Colonic mucosa (tissue), 4 donors: Measurements from ENCODE around the gene ZNF195. TPM values are rescaled to one million over a fixed set of nuclear protein-coding genes. Genes with fewer than 3 reads are reported as not detected.
"Not testable (repeated sequence)": the region's sequence is repeated elsewhere in the genome, so short reads cannot be mapped to it uniquely, and the experiment has no call there.

Experiments used
- DNase-seq: peaks from one replicate; pipeline ENCODE4 v3.0.0-alpha.2; 2020
- H3K27ac ChIP-seq: fragments of 200-600 bp; one replicate; pipeline ENCODE4 v1.8.0; 2021
- H3K27me3 ChIP-seq: fragments of 200-600 bp; one replicate; pipeline ENCODE4 v1.8.0; 2021
- H3K36me3 ChIP-seq: fragments of 200-600 bp; one replicate; pipeline ENCODE4 v1.8.0; 2021
- H3K4me1 ChIP-seq: fragments of 200-600 bp; one replicate; pipeline ENCODE4 v1.8.0; 2021; ENCODE audit warnings: mild to moderate bottlenecking
- H3K4me3 ChIP-seq: fragments of 200-600 bp; one replicate; pipeline ENCODE4 v1.8.0; 2021
- H3K9ac ChIP-seq, 2 donors: one replicate each; pipeline ENCODE4 v1.7.0; 2013; ENCODE audit warnings: control low read depth in 2 of 2, low read depth in 2 of 2, low read length in 2 of 2
- H3K9me3 ChIP-seq: fragments of 200-600 bp; one replicate; pipeline ENCODE4 v1.8.0; 2021
- CTCF ChIP-seq: fragments of 200-600 bp; IDR thresholded peaks from one replicate; pipeline ENCODE4 v1.8.0; 2022; ENCODE audit warnings: antibody characterized with exemption, mild to moderate bottlenecking
- intact Hi-C: fragments of 100-400 bp; cut with DNase I; formaldehyde crosslinking; loops from one replicate; pipeline ENCODE4 v1.14.1; 2022
- total RNA-seq, 2 donors: library from RNA; stranded (reverse); fragmentation: NEBNext Ultra II Directional in 1 of 2; extraction: Animal tissue kit (Norgen Biotek cat#: 25700) in 1 of 2; gene quantifications; one replicate each; pipeline ENCODE4 v1.2.1, GENCODE V29; 2021
- donor health status: healthy.
- donor health status: DM: no; HTN: no; CAD: no.
- donor health status: DM: no; HTN: no; CAD: no.

The ZNF195 gene
- total RNA-seq, 2 donors from 2014 or later, result 19.2 to 34.3 TPM

GRCh38 chr11:3338569-3339339 is 40.2 kb downstream of the ZNF195 start:
- Histone ChIP-seq H3K27ac (no peak overlapping the region), H3K4me3 (no peak overlapping the region), H3K36me3 (no peaks in the 10 kb centered on the region), H3K27me3 (no peaks in the 10 kb centered on the region), H3K9ac (no peak overlapping the region), H3K4me1 (no peaks in the 10 kb centered on the region), H3K9me3 (no peaks in the 10 kb centered on the region)
- no peak for TF ChIP-seq CTCF
- no peak for DNase-seq
- intact Hi-C loops, result no loop called here

- H3K36me3 ChIP-seq, H3K4me1 ChIP-seq, H3K27ac ChIP-seq, DNase-seq, H3K4me3 ChIP-seq, H3K9ac ChIP-seq, intact Hi-C loops, H3K9me3 ChIP-seq, H3K27me3 ChIP-seq: not testable (repeated sequence)
These were observed 42.5 kb downstream of the ZNF195 start for GRCh38 chr11:3336420-3336819.

GRCh38 chr11:3333157-3333556 is 45.8 kb downstream of the ZNF195 start:
- intact Hi-C loops, result not testable (repeated sequence)

GRCh38 chr11:3331078-3331477 is 47.9 kb downstream of the ZNF195 start:
- DNase-seq, result not testable (repeated sequence)

More at GRCh38 chr11:3333157-3333556, 45.8 kb downstream of the ZNF195 start:
- H3K4me1 ChIP-seq, DNase-seq, H3K9ac ChIP-seq, H3K9me3 ChIP-seq, H3K27ac ChIP-seq, H3K4me3 ChIP-seq, H3K27me3 ChIP-seq, H3K36me3 ChIP-seq: not testable (repeated sequence)

GRCh38 chr11:3330064-3330463 is 48.9 kb downstream of the ZNF195 start:
- H3K9ac ChIP-seq, H3K4me1 ChIP-seq, DNase-seq, H3K4me3 ChIP-seq, H3K9me3 ChIP-seq, H3K27me3 ChIP-seq, H3K27ac ChIP-seq, H3K36me3 ChIP-seq, intact Hi-C loops: not testable (repeated sequence)

More at GRCh38 chr11:3331078-3331477, 47.9 kb downstream of the ZNF195 start:
- H3K27me3 ChIP-seq, H3K36me3 ChIP-seq, H3K4me1 ChIP-seq, H3K4me3 ChIP-seq, H3K27ac ChIP-seq, H3K9me3 ChIP-seq, H3K9ac ChIP-seq, intact Hi-C loops: not testable (repeated sequence)

GRCh38 chr11:3328503-3328902 is 50.4 kb downstream of the ZNF195 start:
- H3K27me3 ChIP-seq, H3K27ac ChIP-seq, DNase-seq, intact Hi-C loops, H3K36me3 ChIP-seq, H3K4me3 ChIP-seq, H3K9me3 ChIP-seq, H3K4me1 ChIP-seq, H3K9ac ChIP-seq: not testable (repeated sequence)

- intact Hi-C loops, H3K9me3 ChIP-seq, H3K9ac ChIP-seq, DNase-seq, H3K36me3 ChIP-seq, H3K4me1 ChIP-seq, H3K4me3 ChIP-seq, H3K27me3 ChIP-seq, H3K27ac ChIP-seq: not testable (repeated sequence)
These were observed 52.5 kb downstream of the ZNF195 start for GRCh38 chr11:3326450-3326849.

GRCh38 chr11:3324724-3325123 is 54.2 kb downstream of the ZNF195 start:
- H3K27ac ChIP-seq, H3K36me3 ChIP-seq, H3K4me1 ChIP-seq, H3K4me3 ChIP-seq, H3K9me3 ChIP-seq, intact Hi-C loops, DNase-seq, H3K9ac ChIP-seq, H3K27me3 ChIP-seq: not testable (repeated sequence)

Other genes starting within 250 kb of the ZNF195 start
- 10 to 100 TPM; 34.0 to 69.5 TPM for gene OSBPL5, start 213.8 kb downstream of the ZNF195 start, total RNA-seq
- gene MRGPRG, start 160.3 kb downstream of the ZNF195 start, total RNA-seq, result not detected
- gene MRGPRE, start 146.7 kb downstream of the ZNF195 start, total RNA-seq, result not detected